T-helper 17 cell (primary cell): ENCODE data around the gene DUSP1. TPM values are rescaled to one million over a fixed set of nuclear protein-coding genes. Genes with fewer than 3 reads are reported as not detected.
A peak's percentile ranks its signal among the peaks of the same experiment; 100 is the strongest.

ENCODE experiments used
- ATAC-seq: fragments of 150-1000 bp; cut with Tn5 transposase; 2 replicates; pipeline ENCODE4 v1.10.0; 2021; ENCODE audit warnings: mild to moderate bottlenecking, moderate library complexity
- DNase-seq, 3 donors: peaks; one replicate each; pipeline versions ENCODE4 v3.0.0 to v3.0.0-alpha.2; 2020 to 2021
- H3K9me3 ChIP-seq: one replicate; pipeline ENCODE4 v1.7.0; 2013; ENCODE audit warnings: low read length, mild to moderate bottlenecking; ENCODE audit not compliant: control insufficient read depth, poor library complexity, severe bottlenecking
- H3K27ac Mint-ChIP-seq: one replicate; pipeline ENCODE4 v1.8.0; 2022; ENCODE audit warnings: mild to moderate bottlenecking, moderate library complexity, mixed read lengths
- H3K27me3 Mint-ChIP-seq: one replicate; pipeline ENCODE4 v1.8.0; 2022; ENCODE audit warnings: mixed read lengths
- H3K36me3 Mint-ChIP-seq: one replicate; pipeline ENCODE4 v1.8.0; 2022; ENCODE audit warnings: low read depth, mixed read lengths
- H3K4me1 Mint-ChIP-seq: one replicate; pipeline ENCODE4 v1.8.0; 2022; ENCODE audit warnings: mild to moderate bottlenecking, mixed read lengths
- H3K4me3 Mint-ChIP-seq: one replicate; pipeline ENCODE4 v1.8.0; 2022; ENCODE audit warnings: mild to moderate bottlenecking, moderate library complexity, mixed read lengths
- total RNA-seq, 4 donors: library from RNA in 2 of 4; stranded (reverse) in 2 of 4; gene quantifications; one replicate each; pipeline ENCODE4 v1.2.3 and lab custom pipeline; 2022 to 2026

Gene DUSP1
- total RNA-seq, 2 donors from 2014 or later: 1,522 to 2,429 TPM

DNA sequence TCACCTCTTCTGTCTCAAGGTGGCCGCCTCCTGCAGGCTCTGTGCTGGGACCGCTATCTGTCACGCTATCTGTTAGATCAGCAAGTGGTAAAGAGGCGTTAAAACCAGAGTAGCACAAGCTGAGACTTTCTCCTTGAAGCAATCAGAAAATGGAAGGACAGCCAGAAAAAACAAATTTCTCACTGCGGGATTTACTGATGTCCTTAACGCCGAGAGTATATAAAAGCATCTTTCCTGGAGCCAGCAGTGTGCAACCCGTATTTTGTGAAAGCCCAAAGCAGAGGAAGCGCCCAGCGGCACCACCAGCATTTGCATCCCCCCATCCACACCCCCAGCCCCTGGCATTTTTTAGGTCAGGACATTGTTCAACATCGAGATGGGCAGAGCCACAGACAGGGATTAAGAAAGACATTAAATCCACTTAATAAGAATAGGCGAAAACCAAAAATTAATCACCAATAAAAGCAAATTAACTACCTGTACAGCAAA is 48.6 kb downstream of the DUSP1 start:
- Mint-ChIP-seq H3K27ac (peak overlapping the region; percentile 83), H3K4me1 (peaks cover 7% of the 10 kb centered on the region), H3K27me3 (no peaks in the 10 kb centered on the region), H3K36me3 (no peaks in the 10 kb centered on the region), H3K4me3 (no peak overlapping the region)
- DNase-seq: no peak
- H3K9me3 ChIP-seq: no peaks in the 10 kb centered on the region
- ATAC-seq: peak; percentile 92

DNA sequence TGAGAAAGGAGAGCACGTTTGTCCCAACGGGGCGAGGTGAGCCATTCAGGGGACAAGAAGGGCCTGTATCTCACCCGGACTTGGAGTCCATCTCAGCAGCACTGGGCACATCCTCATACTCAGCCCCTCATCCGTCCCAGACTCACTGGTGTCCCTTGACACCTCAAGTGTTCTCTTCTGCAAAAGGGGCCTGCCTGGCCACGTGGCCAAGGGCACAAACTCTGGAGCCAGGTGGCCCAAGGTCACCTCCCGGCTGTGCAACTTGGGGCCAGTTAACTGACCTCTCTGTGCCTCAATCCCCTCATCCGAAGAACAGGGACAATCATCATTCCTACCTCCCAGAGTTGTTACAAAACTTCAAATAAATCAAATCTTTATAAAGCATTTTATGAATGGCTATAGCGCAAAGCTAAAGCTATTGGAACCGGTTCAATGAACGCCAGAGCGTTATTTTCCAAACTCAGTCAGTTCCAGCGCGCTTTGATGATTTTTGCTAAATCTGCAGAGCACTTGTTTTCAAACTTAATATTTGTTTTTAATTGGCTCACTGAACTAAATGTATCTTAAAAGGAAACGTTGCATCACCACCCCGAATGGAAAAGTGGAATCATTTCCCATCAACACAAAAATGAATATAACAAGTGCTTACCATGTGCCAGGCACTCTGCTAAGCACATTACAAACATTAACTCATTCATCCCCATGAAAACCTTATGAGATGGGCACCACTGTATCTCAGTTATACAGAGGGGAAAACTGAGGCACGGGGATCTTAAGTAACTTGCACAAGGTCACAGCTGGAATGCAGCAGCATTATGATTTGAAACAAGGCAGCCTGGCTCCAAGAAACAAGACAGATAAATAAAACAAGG is 49.3 kb downstream of the DUSP1 start:
- H3K27ac Mint-ChIP-seq: peak overlapping the region; percentile 83

DNA sequence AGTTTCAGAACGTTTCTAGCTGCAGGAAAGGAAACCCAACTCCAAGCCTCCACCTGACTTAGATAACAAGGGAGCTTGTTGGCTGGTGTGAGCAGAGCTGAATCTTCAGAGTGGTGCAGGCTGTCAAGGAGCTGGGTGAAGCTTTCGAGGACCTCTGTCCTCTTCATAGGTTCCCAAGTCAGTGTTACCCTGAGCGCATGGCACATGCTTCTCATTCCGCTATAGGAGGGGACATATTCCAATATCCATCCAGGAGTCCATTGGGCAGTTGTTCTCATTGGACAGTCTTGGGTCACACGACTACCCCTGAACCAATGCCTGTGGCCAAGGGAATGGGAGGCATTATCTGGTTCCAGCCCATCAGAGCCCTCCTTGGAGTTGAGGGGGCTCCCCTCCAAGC is 50.3 kb downstream of the DUSP1 start:
- no peak for ATAC-seq
- Mint-ChIP-seq H3K4me1 (peaks cover 13% of the 10 kb centered on the region), H3K27ac (peak overlapping the region; percentile 83), H3K27me3 (no peaks in the 10 kb centered on the region), H3K4me3 (no peak overlapping the region), H3K36me3 (no peaks in the 10 kb centered on the region)
- H3K9me3 ChIP-seq: no peaks in the 10 kb centered on the region
- DNase-seq: no peak

More for the DNA sequence above, 49.3 kb downstream of the DUSP1 start:
- Mint-ChIP-seq H3K36me3 (no peaks in the 10 kb centered on the region), H3K4me3 (no peak overlapping the region), H3K4me1 (peaks cover 13% of the 10 kb centered on the region), H3K27me3 (no peaks in the 10 kb centered on the region)
- ATAC-seq (peak; percentile 30), DNase-seq (no peak)
- no peaks in the 10 kb centered on the region for H3K9me3 ChIP-seq

DNA sequence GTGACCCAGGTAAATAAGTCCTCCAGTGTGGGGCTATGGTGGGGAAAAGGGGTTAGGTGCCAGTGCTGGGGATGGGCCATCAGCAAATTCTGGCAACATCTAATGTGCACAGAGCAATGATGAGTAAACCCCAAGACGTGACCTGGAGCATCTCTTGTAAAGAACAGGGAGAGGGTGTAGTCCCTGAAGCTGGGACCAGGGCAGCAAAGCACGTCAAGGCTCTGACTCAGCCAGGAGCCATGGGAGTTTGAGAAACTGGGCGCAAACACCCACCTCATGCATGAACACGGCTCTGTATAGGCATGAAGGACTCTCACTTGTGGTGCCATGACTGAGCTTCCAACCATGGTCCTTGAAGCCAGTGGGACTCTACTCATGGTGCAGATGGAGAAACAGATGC is 51.8 kb downstream of the DUSP1 start:
- ATAC-seq: no peak
- H3K4me3 Mint-ChIP-seq: no peak overlapping the region
- H3K27ac Mint-ChIP-seq: no peak overlapping the region
- DNase-seq: no peak
- H3K36me3 Mint-ChIP-seq: no peaks in the 10 kb centered on the region
- peaks cover 13% of the 10 kb centered on the region for H3K4me1 Mint-ChIP-seq
- no peaks in the 10 kb centered on the region for H3K9me3 ChIP-seq
- no peaks in the 10 kb centered on the region for H3K27me3 Mint-ChIP-seq

DNA sequence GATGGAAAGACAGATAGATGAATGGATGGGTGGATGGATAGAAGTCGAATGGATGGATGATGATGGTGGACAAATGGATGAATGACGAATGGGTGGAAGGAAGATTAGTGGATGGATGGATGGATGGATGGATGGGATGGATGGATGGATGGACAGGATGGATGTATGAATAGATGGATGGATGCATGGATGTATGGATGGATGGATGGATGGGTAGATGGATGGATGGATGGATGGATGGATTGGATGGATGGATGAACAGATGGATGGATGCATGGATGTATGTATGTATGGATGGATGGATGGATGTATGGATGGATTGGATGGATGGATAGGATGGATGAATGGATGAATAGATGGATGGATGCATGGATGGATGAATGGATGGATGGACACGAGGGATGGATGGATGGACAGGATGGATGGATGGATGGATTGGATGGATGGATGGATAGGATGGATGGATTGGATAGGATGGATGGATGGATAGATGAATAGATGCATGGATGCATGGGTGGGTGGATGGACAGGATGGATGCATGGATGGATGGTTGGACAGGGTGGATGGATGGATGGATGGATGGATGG is 52.4 kb downstream of the DUSP1 start:
- no peak for ATAC-seq

More for the DNA sequence above, 52.4 kb downstream of the DUSP1 start:
- no peak overlapping the region for H3K27ac Mint-ChIP-seq
- no peak overlapping the region for H3K4me3 Mint-ChIP-seq
- H3K36me3 Mint-ChIP-seq: no peaks in the 10 kb centered on the region
- H3K9me3 ChIP-seq: no peaks in the 10 kb centered on the region
- no peak for DNase-seq
- H3K27me3 Mint-ChIP-seq: no peaks in the 10 kb centered on the region
- peaks cover 13% of the 10 kb centered on the region for H3K4me1 Mint-ChIP-seq

Other genes with a start within 250 kb of the DUSP1 start
- gene NEURL1B, start 129.9 kb downstream of the DUSP1 start, total RNA-seq: under 1 TPM; 0.07 to 0.23 TPM
- 10 to 100 TPM; 50.1 to 53.1 TPM for gene ERGIC1, start 63.1 kb upstream of the DUSP1 start, total RNA-seq
- gene RPL26L1, start 188.2 kb upstream of the DUSP1 start, total RNA-seq: 10 to 100 TPM; 13.9 to 17.7 TPM
- 100 to 1,000 TPM; 102 to 104 TPM for gene ATP6V0E1, start 212.6 kb upstream of the DUSP1 start, total RNA-seq